GM23338 (cell line): ENCODE results near the gene OSBPL1A. TPM values are rescaled to one million over a fixed set of nuclear protein-coding genes. Genes with fewer than 3 reads are reported as not detected.

Experiments
- ATAC-seq: fragments of 200-7000 bp; cut with Tn5 transposase; 3 replicates; pipeline ENCODE4 v1.9.1; 2020
- DNase-seq: peaks from one replicate; pipeline ENCODE4 v3.0.0-alpha.2; 2015; ENCODE audit warnings: low spot score
- H2AFZ ChIP-seq: fragments of 200-600 bp; sonication (generic); 2 replicates; pipeline ENCODE4 v1.8.0; 2016; ENCODE audit warnings: antibody characterized with exemption, mild to moderate bottlenecking, moderate library complexity
- H3F3A ChIP-seq: fragments of 200-600 bp; sonication (generic); replicated peaks from 2 replicates; pipeline ENCODE4 v1.8.0; 2017; ENCODE audit warnings: antibody characterized with exemption, mixed run types, low read depth
- H3K27ac ChIP-seq: fragments of 200-600 bp; sonication (generic); 2 replicates; pipeline ENCODE4 v1.6.1; 2016; ENCODE audit warnings: low read depth
- H3K27me3 ChIP-seq: fragments of 200-600 bp; sonication (generic); 2 replicates; pipeline ENCODE4 v1.8.0; 2016; ENCODE audit warnings: mild to moderate bottlenecking, mixed run types, moderate library complexity; ENCODE audit not compliant: insufficient read depth
- H3K36me3 ChIP-seq: fragments of 200-600 bp; sonication (generic); 2 replicates; pipeline ENCODE4 v1.8.0; 2016; ENCODE audit warnings: mild to moderate bottlenecking; ENCODE audit not compliant: insufficient read depth
- H3K4me1 ChIP-seq: fragments of 200-600 bp; sonication (generic); 2 replicates; pipeline ENCODE4 v1.8.0; 2016; ENCODE audit warnings: mild to moderate bottlenecking, moderate library complexity; ENCODE audit not compliant: insufficient read depth
- H3K4me2 ChIP-seq: fragments of 200-600 bp; sonication (generic); 2 replicates; pipeline ENCODE4 v1.7.1; 2017; ENCODE audit warnings: mixed run types
- H3K4me3 ChIP-seq: fragments of 200-600 bp; sonication (generic); 2 replicates; pipeline ENCODE4 v1.6.1; 2016; ENCODE audit warnings: mixed run types
- H3K79me2 ChIP-seq: fragments of 200-600 bp; sonication (generic); replicated peaks from 2 replicates; pipeline ENCODE4 v1.8.0; 2017; ENCODE audit warnings: mild to moderate bottlenecking; ENCODE audit not compliant: insufficient read depth
- H3K9me2 ChIP-seq: fragments of 200-600 bp; sonication (generic); 2 replicates; pipeline ENCODE4 v1.8.0; 2017; ENCODE audit not compliant: insufficient read depth
- H4K20me1 ChIP-seq: fragments of 200-600 bp; sonication (generic); replicated peaks from 2 replicates; pipeline ENCODE4 v1.8.0; 2017; ENCODE audit warnings: mild to moderate bottlenecking; ENCODE audit not compliant: insufficient read depth
- H3K27ac Mint-ChIP-seq: 2 replicates; pipeline ENCODE4 v1.8.0; 2020; ENCODE audit warnings: inconsistent platforms, mild to moderate bottlenecking, moderate library complexity, mixed read lengths
- H3K27me3 Mint-ChIP-seq: 3 replicates; pipeline ENCODE4 v1.8.0; 2022; ENCODE audit warnings: low read depth, mild to moderate bottlenecking, moderate library complexity, mixed read lengths, inconsistent platforms; ENCODE audit not compliant: insufficient read depth, poor library complexity
- H3K36me3 Mint-ChIP-seq: 3 replicates; pipeline ENCODE4 v1.8.0; 2021; ENCODE audit warnings: low read depth, mild to moderate bottlenecking, inconsistent platforms, moderate library complexity, mixed read lengths
- H3K4me1 Mint-ChIP-seq: 3 replicates; pipeline ENCODE4 v1.8.0; 2020; ENCODE audit warnings: mild to moderate bottlenecking, inconsistent platforms, mixed read lengths
- H3K4me3 Mint-ChIP-seq: 3 replicates; pipeline ENCODE4 v1.8.0; 2021; ENCODE audit warnings: moderate library complexity, mild to moderate bottlenecking, inconsistent platforms, mixed read lengths
- H3K9me3 Mint-ChIP-seq: 3 replicates; pipeline ENCODE4 v1.8.0; 2020; ENCODE audit warnings: moderate library complexity, mild to moderate bottlenecking, inconsistent platforms, mixed read lengths
- CREB1 ChIP-seq: fragments of 250-450 bp; sonication (Bioruptor Pico); IDR thresholded peaks from 2 replicates; pipeline ENCODE4 v1.5.0; 2020; ENCODE audit warnings: low read depth, mild to moderate bottlenecking, moderate library complexity
- ETS1 ChIP-seq: IDR thresholded peaks from 2 replicates; pipeline ENCODE4 v1.6.1; 2016; ENCODE audit warnings: antibody characterized with exemption
- EZH2 ChIP-seq: fragments of 200-600 bp; sonication (generic); IDR thresholded peaks from one replicate; pipeline ENCODE4 v1.8.0; 2017; ENCODE audit warnings: antibody characterized with exemption, mild to moderate bottlenecking, low read depth; ENCODE audit not compliant: unreplicated experiment
- EZH2phosphoT487 ChIP-seq: fragments of 200-600 bp; sonication (generic); IDR thresholded peaks from one replicate; pipeline ENCODE4 v1.8.1; 2018; ENCODE audit warnings: antibody characterized with exemption; ENCODE audit not compliant: unreplicated experiment
- JUNB ChIP-seq: IDR thresholded peaks from one replicate; pipeline ENCODE4 v1.6.1; 2016; ENCODE audit warnings: antibody characterized with exemption; ENCODE audit not compliant: unreplicated experiment
- NANOG ChIP-seq: IDR thresholded peaks from 2 replicates; pipeline ENCODE4 v1.6.1; 2016; ENCODE audit warnings: antibody characterized with exemption, borderline replicate concordance
- STAT1 ChIP-seq: IDR thresholded peaks from one replicate; pipeline ENCODE4 v1.6.1; 2016; ENCODE audit warnings: antibody characterized with exemption; ENCODE audit not compliant: unreplicated experiment
- ZNF331 ChIP-seq: fragments of 250-450 bp; sonication (Bioruptor Pico); IDR thresholded peaks from 2 replicates; pipeline ENCODE4 v1.5.0; 2020; ENCODE audit warnings: low read depth, mild to moderate bottlenecking, moderate library complexity
- ZNF462 ChIP-seq: fragments of 250-450 bp; sonication (Bioruptor Pico); IDR thresholded peaks from 2 replicates; pipeline ENCODE4 v1.5.0; 2020; ENCODE audit warnings: mild to moderate bottlenecking, moderate library complexity
- polyA plus RNA-seq: library from polyadenylated mRNA; unstranded; fragments of >200 nt; fragmentation: Nextera tagmentation; extraction: Ambion mirVana; gene quantifications from 2 replicates; pipeline ENCODE4 v1.2.1, GENCODE V29; 2016
- total RNA-seq: library from RNA; depleted of rRNA; stranded (reverse); fragments of >200 nt; shearing (Covaris generic); gene quantifications from 2 replicates; pipeline ENCODE4 v1.2.3, GENCODE V29; 2014
- TF ChIP-seq, protein P1 (sequence below), 2 experiments: fragments of 200-600 bp in 1 of 2; sonication (generic) in 1 of 2; conservative IDR thresholded peaks; 2 replicates each; pipeline versions ENCODE4 v1.5.1 to v1.6.1; 2016 to 2017; ENCODE audit warnings: antibody characterized with exemption in 2 of 2, low read depth in 2 of 2, mild to moderate bottlenecking in 2 of 2, moderate library complexity in 1 of 2

OSBPL1A gene
- total and polyA plus RNA-seq, 2 experiments from 2014 or later = 55.6 to 71.4 TPM

DNA sequence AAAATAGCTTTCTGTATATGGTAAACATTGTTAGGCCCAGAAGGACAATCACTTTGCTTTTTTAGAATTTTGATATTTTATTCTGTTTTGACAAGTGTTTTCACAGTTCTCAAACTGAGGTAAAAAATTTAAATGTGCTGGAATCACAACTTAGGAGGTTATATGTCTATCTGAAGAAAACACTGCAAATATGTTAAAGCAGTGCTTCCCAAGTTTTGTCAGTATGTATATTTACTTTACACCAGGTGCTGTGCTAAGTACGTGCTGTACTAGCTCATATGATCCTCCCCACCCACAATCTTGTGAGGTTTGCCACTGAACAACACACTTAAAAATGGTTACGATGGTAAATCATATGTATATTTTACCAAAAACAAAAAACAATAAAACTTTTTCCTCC lies 134.6 kb downstream of the OSBPL1A start:
- Mint-ChIP-seq H3K9me3 (no peaks in the 10 kb centered on the region), H3K27me3 (no peaks in the 10 kb centered on the region), H3K27ac (no peak overlapping the region), H3K4me3 (no peak overlapping the region), H3K4me1 (peaks cover 34% of the 10 kb centered on the region), H3K36me3 (peaks cover 3% of the 10 kb centered on the region; the same call in 1 of the 3 replicates)
- no peak overlapping the region for H3K4me3 ChIP-seq
- no peaks in the 10 kb centered on the region for H3K36me3 ChIP-seq
- H2AFZ ChIP-seq = no peak overlapping the region
- no peaks in the 10 kb centered on the region for H3F3A ChIP-seq
- H4K20me1 ChIP-seq = peaks cover 3% of the 10 kb centered on the region; the same call in 1 of the 2 replicates
- H3K4me2 ChIP-seq = no peak overlapping the region
- H3K27ac ChIP-seq = no peak overlapping the region
- TF ChIP-seq ETS1 = no peak
- no peak for TF ChIP-seq NANOG
- no peak for TF ChIP-seq STAT1
- no peak for TF ChIP-seq ZNF331 (CRISPR knock-in tag)
- TF ChIP-seq, protein P1, sequence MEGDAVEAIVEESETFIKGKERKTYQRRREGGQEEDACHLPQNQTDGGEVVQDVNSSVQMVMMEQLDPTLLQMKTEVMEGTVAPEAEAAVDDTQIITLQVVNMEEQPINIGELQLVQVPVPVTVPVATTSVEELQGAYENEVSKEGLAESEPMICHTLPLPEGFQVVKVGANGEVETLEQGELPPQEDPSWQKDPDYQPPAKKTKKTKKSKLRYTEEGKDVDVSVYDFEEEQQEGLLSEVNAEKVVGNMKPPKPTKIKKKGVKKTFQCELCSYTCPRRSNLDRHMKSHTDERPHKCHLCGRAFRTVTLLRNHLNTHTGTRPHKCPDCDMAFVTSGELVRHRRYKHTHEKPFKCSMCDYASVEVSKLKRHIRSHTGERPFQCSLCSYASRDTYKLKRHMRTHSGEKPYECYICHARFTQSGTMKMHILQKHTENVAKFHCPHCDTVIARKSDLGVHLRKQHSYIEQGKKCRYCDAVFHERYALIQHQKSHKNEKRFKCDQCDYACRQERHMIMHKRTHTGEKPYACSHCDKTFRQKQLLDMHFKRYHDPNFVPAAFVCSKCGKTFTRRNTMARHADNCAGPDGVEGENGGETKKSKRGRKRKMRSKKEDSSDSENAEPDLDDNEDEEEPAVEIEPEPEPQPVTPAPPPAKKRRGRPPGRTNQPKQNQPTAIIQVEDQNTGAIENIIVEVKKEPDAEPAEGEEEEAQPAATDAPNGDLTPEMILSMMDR (conservative IDR thresholded peaks at IDR 0.05; ENCODE audit: low read depth in 2 of 2) = no peak
- H3K79me2 ChIP-seq = peaks cover 85% of the 10 kb centered on the region
- no peaks in the 10 kb centered on the region for H3K9me2 ChIP-seq
- ATAC-seq (no peak), DNase-seq (no peak)
- no peaks in the 10 kb centered on the region for H3K27me3 ChIP-seq
- peaks cover 16% of the 10 kb centered on the region for H3K4me1 ChIP-seq

- no peak overlapping the region for H3K4me2 ChIP-seq
- H3K36me3 Mint-ChIP-seq = peaks cover 7% of the 10 kb centered on the region; the same call in 2 of the 3 replicates
- H3K4me3 Mint-ChIP-seq = no peak overlapping the region
- no peak for DNase-seq
- H2AFZ ChIP-seq = no peak overlapping the region
- no peaks in the 10 kb centered on the region for H3K27me3 ChIP-seq
- peaks cover 34% of the 10 kb centered on the region for H3K4me1 Mint-ChIP-seq
- no peaks in the 10 kb centered on the region for H3K27me3 Mint-ChIP-seq
- peaks cover 6% of the 10 kb centered on the region; the same call in 2 of the 3 replicates for H3K9me3 Mint-ChIP-seq
- peaks cover 3% of the 10 kb centered on the region; the same call in 1 of the 2 replicates for H4K20me1 ChIP-seq
- peaks cover 85% of the 10 kb centered on the region for H3K79me2 ChIP-seq
- 0 out of 2 replicates have a peak overlapping the region, but pooled peaks have one; percentile 8 for H3K27ac Mint-ChIP-seq
- no peaks in the 10 kb centered on the region for H3K9me2 ChIP-seq
- H3K36me3 ChIP-seq = no peaks in the 10 kb centered on the region
- H3F3A ChIP-seq = no peaks in the 10 kb centered on the region
- peaks cover 16% of the 10 kb centered on the region for H3K4me1 ChIP-seq
- H3K27ac ChIP-seq = no peak overlapping the region
- ATAC-seq = no peak
- H3K4me3 ChIP-seq = no peak overlapping the region
- TF ChIP-seq ZNF331 (CRISPR knock-in tag) (no peak), STAT1 (no peak), EZH2 (no peak), NANOG (no peak), CREB1 (CRISPR knock-in tag) (no peak), EZH2phosphoT487 (no peak), JUNB (no peak), ZNF462 (CRISPR knock-in tag) (no peak)
- TF ChIP-seq, protein P1 (conservative IDR thresholded peaks at IDR 0.05; ENCODE audit: low read depth in 2 of 2) = no peak
These were observed 135.5 kb downstream of the OSBPL1A start for GRCh38 chr18:24262087-24262486.
